ENCODE data around the gene MSRB2.

DNA sequence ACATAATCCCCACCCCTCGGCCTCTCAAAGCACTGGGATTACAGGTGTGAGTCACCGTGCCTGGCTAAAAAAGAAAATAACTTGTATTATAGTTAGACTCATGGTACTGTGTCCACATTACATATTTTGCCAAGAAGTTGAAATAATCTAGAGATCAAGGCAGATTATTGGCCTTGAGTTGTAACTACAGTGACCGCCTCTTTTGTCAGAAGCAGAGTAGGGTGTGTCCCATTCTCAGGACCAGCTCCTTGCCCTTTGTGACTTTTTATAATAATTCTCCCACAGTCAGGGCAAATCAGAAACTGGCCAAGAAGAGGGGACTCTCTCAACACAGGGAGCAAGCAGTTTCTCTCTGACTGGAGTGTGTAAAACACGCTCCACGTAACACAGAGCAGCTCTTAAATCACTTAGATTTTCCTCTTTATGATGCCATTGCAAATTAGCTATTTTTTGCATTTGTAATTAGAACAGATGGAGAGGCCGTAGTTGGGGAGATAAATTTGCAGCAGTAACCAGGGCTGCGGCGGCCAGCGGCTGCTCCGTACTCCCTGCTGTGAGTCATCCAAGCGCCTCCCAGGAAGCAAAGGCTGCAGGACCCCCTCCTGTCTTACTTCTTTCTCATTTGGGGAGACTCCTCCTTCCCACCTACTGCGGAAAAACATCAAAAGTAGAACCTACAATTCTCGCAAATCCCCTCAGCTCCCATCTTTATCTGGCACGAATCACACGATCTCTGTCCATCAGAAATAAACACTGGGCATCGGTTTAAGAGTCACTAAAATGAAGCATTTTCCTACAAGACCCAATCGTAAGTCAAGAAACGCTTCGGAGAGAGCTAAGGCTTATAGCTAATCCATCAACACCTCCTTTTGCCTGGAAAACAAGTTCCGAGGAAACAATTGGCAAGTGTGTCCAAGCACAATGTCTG is 32.1 kb upstream of the MSRB2 start:
- no peak for TF ChIP-seq TAF1 (IDR thresholded peaks at IDR 0.05; ENCODE audit: low read depth)
- TF ChIP-seq EGR1 (IDR thresholded peaks at IDR 0.05), result no peak
- TF ChIP-seq YY1 (IDR thresholded peaks at IDR 0.05; ENCODE audit: low read depth), result no peak
- no peak for TF ChIP-seq EP300 (IDR thresholded peaks at IDR 0.05; ENCODE audit: borderline replicate concordance)
- TF ChIP-seq, protein P1, sequence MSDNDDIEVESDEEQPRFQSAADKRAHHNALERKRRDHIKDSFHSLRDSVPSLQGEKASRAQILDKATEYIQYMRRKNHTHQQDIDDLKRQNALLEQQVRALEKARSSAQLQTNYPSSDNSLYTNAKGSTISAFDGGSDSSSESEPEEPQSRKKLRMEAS (IDR thresholded peaks at IDR 0.05), result no peak
- TF ChIP-seq, protein P2, sequence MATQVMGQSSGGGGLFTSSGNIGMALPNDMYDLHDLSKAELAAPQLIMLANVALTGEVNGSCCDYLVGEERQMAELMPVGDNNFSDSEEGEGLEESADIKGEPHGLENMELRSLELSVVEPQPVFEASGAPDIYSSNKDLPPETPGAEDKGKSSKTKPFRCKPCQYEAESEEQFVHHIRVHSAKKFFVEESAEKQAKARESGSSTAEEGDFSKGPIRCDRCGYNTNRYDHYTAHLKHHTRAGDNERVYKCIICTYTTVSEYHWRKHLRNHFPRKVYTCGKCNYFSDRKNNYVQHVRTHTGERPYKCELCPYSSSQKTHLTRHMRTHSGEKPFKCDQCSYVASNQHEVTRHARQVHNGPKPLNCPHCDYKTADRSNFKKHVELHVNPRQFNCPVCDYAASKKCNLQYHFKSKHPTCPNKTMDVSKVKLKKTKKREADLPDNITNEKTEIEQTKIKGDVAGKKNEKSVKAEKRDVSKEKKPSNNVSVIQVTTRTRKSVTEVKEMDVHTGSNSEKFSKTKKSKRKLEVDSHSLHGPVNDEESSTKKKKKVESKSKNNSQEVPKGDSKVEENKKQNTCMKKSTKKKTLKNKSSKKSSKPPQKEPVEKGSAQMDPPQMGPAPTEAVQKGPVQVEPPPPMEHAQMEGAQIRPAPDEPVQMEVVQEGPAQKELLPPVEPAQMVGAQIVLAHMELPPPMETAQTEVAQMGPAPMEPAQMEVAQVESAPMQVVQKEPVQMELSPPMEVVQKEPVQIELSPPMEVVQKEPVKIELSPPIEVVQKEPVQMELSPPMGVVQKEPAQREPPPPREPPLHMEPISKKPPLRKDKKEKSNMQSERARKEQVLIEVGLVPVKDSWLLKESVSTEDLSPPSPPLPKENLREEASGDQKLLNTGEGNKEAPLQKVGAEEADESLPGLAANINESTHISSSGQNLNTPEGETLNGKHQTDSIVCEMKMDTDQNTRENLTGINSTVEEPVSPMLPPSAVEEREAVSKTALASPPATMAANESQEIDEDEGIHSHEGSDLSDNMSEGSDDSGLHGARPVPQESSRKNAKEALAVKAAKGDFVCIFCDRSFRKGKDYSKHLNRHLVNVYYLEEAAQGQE (IDR thresholded peaks at IDR 0.05; ENCODE audit: low read depth), result no peak
- no peak for TF ChIP-seq FOXM1 (IDR thresholded peaks at IDR 0.05; ENCODE audit: borderline replicate concordance, low read depth)
- TF ChIP-seq ZBTB7A (IDR thresholded peaks at IDR 0.05; ENCODE audit: low read depth), result no peak
- no peak for TF ChIP-seq NFIC (IDR thresholded peaks at IDR 0.05)

Data from Ishikawa (cell line).